Measurements from ENCODE around the gene ZNF705A. TPM values are rescaled to one million over a fixed set of nuclear protein-coding genes. Genes with fewer than 3 reads are reported as not detected.
A peak's percentile ranks its signal among the peaks of the same experiment; 100 is the strongest.
"Not testable (repeated sequence)": the region's sequence is repeated elsewhere in the genome, so short reads cannot be mapped to it uniquely, and the experiment has no call there.

The ZNF705A gene
- not detected in 2 replicates for total RNA-seq (2014; rRNA removed; shearing (Covaris generic))
- not detected in 2 replicates for polyA plus RNA-seq (2015; cell fraction: cytosol; rRNA removed)
- not detected in 2 replicates for polyA plus RNA-seq (2015; cell fraction: nucleus; rRNA removed)

DNA sequence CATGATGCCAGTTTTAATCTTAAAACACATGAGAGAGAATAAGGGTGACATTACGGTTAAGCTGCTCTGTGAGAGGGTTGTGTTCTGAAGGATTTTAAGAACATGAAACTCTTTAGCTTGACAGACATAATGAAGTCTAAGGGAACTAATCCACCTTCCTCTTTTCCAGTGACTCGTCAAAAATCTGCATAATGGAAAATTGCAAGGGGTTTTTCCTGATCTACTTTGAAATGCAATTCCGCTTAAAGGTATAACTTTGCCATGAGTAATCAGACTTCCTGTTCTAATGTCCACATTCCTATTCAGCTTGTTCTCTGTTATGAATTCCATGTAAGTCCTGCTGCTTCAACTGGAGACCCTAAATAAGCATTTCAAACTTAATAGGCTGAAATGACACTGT is at the start of gene ZNF705A:
TSS of gene ZNF705A (plus strand) at position 171 of the 400 bp plus-strand sequence. CDS start 15,611 bp downstream, outside the sequence.
- no peak for DNase-seq (ENCODE audit: low read depth, low spot score)
- in situ Hi-C loops (cut with HindIII; ENCODE audit: low pct_unique_long_range_greater_than_20kb, low sequenced_read_pairs): no loop called here

GRCh38 chr12:8108808-8109398 is 47.9 kb upstream of the ZNF705A start:
- in situ Hi-C loops (cut with HindIII; ENCODE audit: low pct_unique_long_range_greater_than_20kb, low sequenced_read_pairs): no loop called here
- DNase-seq (ENCODE audit: low read depth, low spot score): peak; percentile 82

GRCh38 chr12:8113117-8113516 is 43.7 kb upstream of the ZNF705A start:
- in situ Hi-C loops (cut with HindIII; ENCODE audit: low pct_unique_long_range_greater_than_20kb, low sequenced_read_pairs); DNase-seq (ENCODE audit: low read depth, low spot score): not testable (repeated sequence)

DNA sequence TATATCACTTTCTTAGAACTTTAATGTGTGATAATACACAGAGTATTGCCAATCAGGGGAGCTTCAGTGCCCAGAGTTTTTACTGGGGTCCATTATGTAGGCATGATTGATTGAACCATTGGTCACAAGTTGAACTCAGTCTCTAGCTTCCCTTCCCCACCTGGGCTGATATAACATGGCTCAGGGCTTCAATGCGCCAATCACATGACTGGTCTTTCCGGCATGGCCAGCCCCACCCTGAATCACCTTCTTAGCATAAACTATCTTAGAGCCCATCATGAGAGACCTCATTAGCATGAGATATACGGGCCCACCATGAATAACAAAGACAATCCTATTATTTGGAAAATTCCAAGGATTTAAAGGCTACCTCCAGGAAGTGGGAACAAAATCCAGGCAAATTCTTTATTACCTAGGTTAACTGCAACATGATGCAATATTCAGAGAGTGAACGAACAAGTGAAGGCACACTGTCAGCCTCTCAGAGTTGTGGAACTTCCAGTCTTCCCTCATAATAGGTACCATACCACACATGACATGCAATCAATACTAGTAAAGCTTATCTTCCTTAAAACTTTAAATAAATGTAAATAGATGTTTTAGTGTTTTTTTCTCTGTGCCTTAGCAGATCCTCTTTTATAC is 36.6 kb upstream of the ZNF705A start:
- in situ Hi-C loops (cut with HindIII; ENCODE audit: low pct_unique_long_range_greater_than_20kb, low sequenced_read_pairs): no loop called here
- no peak for DNase-seq (ENCODE audit: low read depth, low spot score)

DNA sequence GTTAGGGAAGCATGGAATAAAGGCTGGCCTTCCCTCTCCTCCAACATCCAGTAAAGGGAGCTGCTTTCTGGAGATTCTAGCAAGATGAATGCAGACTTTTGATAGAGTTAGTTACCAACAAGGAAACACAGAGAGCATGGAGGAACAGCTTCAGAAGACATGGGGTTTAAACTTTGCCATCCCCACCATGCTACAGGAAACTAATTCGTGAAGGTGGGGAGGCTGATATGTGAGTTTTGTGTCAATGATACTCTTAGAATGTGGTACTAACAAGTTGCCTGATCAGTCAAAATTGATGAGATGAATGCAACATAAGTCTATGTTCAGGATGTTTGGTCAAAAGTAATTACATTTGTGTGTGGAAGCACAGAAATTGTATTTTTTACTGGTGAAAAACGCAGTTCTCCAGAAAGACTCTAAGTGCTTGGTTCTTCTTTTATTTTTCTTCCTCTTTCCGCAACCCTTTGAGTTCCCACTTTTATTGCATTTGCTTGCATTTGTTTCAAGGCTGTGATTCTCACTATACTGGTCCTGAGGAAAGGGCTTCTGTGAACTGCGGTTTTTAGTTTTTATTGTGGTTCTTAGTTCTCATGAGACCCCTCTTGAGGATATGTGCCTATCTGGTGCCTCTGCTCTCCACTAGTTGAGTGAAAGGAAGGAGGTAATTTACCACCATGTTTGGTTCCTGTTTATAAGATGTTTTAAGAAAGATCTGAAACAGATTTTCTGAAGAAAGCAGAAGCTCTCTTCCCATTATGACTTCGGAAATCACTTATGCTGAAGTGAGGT is 33.5 kb upstream of the ZNF705A start, which contains the start of gene CLEC4A:
TSS of gene CLEC4A (plus strand) at position 494 of the 789 bp plus-strand sequence. CDS start at position 756, 262 bp downstream.
- no peak for DNase-seq (ENCODE audit: low read depth, low spot score)
- in situ Hi-C loops (cut with HindIII; ENCODE audit: low pct_unique_long_range_greater_than_20kb, low sequenced_read_pairs): no loop called here

- in situ Hi-C loops (cut with HindIII; ENCODE audit: low pct_unique_long_range_greater_than_20kb, low sequenced_read_pairs): no loop called here
- no peak for DNase-seq (ENCODE audit: low read depth, low spot score)
Observed at GRCh38 chr12:8127138-8127537, 29.7 kb upstream of the ZNF705A start.

DNA sequence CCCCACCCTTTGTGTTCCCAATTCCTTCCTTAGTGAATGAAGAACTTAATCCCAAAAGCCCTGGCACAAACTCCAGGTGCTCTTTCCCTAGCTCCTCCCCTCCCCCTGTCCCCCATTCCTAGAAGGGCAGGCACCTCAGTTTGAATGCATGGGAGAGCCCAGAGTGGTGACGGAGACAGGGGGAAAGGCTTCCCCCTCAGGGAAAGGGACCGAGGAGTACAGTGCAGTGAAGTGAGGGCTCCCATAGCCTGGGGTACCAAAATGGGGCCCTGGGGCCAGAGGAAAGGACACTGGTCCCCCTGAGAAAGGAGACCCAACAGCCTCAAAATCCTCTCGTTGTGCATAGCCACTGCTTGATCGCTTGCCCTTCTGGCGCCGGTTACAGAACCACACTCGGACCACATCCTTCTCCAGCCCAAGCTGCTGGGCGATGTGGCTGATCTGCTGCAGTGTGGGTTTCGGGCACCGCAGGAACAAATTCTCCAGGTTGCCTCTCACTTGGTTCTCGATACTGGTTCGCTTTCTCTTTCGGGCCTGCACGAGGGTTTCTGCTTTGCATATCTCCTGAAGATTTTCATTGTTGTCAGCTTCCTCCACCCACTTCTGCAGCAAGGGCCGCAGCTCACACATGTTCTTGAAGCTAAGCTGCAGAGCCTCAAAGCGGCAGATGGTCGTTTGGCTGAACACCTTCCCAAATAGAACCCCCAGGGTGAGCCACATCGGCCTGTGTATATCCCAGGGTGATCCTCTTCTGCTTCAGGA is 23.0 kb upstream of the ZNF705A start:
- in situ Hi-C loops (cut with HindIII; ENCODE audit: low pct_unique_long_range_greater_than_20kb, low sequenced_read_pairs): not testable (repeated sequence)

DNA sequence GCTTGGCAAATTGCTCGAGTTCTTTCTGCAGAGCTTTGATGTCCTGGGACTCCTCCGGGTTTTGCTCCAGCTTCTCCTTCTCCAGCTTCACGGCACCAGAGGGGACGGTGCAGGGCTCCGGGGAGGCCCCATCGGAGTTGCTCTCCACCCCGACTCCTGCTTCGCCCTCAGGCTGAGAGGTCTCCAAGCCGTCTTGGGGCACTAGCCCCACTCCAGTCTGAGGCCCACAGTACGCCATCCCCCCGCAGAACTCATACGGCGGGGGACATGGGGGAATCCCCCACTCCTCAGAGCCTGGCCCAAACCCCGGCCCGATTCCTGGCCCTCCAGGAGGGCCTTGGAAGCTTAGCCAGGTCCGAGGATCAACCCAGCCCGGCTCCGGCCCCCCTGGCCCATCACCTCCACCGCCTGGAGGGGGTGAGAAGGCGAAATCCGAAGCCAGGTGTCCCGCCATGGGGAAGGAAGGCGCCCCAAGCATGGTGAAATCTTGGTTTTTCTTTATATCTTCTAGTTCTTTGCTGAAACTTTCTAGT is 22.4 kb upstream of the ZNF705A start:
- DNase-seq (ENCODE audit: low read depth, low spot score); in situ Hi-C loops (cut with HindIII; ENCODE audit: low pct_unique_long_range_greater_than_20kb, low sequenced_read_pairs): not testable (repeated sequence)

More for the DNA sequence above, 23.0 kb upstream of the ZNF705A start:
- DNase-seq (ENCODE audit: low read depth, low spot score): not testable (repeated sequence)

- not testable (repeated sequence) for DNase-seq (ENCODE audit: low read depth, low spot score)
Observed at GRCh38 chr12:8141647-8142046, 15.2 kb upstream of the ZNF705A start.

GRCh38 chr12:8143261-8143660 is 13.6 kb upstream of the ZNF705A start:
- no peak for DNase-seq (ENCODE audit: low read depth, low spot score)
- in situ Hi-C loops (cut with HindIII; ENCODE audit: low pct_unique_long_range_greater_than_20kb, low sequenced_read_pairs): no loop called here

More at GRCh38 chr12:8141647-8142046, 15.2 kb upstream of the ZNF705A start:
- in situ Hi-C loops (cut with HindIII; ENCODE audit: low pct_unique_long_range_greater_than_20kb, low sequenced_read_pairs): not testable (repeated sequence)

DNA sequence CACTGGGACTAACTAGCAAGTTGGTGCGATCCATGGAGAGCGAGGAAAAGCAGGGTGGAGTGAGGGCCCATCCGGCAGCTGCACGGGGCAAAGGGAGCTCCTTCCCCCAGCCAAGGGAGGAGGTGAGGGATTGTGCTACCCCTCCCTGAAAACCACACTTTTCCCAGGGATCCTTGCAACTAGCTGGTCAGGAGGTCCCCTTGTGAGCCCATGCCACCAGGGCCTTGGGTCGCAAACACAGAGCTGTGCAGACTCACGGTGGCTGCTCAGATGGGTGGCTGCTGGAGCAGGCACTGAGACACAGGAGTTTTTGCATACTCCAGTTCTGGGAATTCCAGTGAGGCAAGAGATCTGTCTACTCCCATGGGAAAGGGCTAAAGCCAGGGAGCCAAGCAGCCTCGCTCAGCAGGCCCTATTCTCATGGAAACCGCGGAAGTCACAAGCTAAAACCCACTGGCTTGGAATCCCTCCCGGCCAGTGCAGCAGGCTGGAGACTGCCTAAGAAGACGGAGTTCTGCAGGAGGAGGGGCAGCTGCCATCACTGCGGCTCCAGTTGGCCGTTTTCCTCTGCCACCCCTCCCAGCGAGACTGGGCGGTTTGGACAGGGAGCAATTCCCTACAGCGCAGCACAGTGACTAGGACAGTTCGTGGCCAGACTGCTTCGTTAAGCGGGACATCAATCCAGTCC is 10.9 kb upstream of the ZNF705A start:
- in situ Hi-C loops (cut with HindIII; ENCODE audit: low pct_unique_long_range_greater_than_20kb, low sequenced_read_pairs): no loop called here

GRCh38 chr12:8146442-8146771 is 10.4 kb upstream of the ZNF705A start:
- DNase-seq (ENCODE audit: low read depth, low spot score): no peak
- in situ Hi-C loops (cut with HindIII; ENCODE audit: low pct_unique_long_range_greater_than_20kb, low sequenced_read_pairs): no loop called here

More for the DNA sequence above, 10.9 kb upstream of the ZNF705A start:
- peak; percentile 68 for DNase-seq (ENCODE audit: low read depth, low spot score)

DNA sequence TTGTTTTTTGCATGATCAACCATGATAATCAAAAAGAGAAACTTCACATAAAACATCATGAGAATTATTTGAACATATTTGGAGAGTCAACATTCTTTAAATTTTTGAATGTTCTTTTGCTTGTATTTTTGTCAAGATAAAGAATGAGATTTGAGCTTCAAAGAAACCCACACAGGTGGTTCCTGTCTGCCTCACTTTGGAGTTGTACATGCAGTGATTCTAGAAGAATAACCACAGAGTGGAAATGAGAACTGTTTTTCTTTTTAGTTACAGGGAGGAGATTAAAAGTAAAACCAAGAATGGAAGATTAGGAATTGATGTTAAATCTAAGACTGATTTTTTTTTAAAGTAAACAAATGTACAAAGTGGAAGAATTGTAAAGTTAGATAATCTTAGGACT is 2.3 kb upstream of the ZNF705A start:
- in situ Hi-C loops (cut with HindIII; ENCODE audit: low pct_unique_long_range_greater_than_20kb, low sequenced_read_pairs): no loop called here
- DNase-seq (ENCODE audit: low read depth, low spot score): no peak

DNA sequence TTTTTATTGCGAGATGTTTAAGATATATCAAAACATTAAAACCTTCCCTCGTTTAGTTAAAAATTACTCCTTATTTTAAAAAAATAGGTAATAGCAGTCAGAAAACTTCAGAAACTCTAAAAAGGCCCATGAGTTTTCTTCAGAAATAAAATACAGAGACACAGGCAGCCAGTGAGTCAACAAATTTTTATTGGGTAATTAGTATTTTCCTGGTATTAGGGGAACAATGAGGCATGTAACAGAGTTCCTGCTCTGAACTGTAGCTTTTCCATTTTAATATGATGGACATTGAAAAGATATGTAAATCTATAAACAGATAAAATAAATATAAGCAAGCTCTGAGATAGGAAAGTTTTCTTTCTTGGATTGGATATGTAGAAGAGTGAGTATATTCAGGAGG is 399 bp upstream of the ZNF705A start:
- no peak for DNase-seq (ENCODE audit: low read depth, low spot score)
- in situ Hi-C loops (cut with HindIII; ENCODE audit: low pct_unique_long_range_greater_than_20kb, low sequenced_read_pairs): no loop called here

DNA sequence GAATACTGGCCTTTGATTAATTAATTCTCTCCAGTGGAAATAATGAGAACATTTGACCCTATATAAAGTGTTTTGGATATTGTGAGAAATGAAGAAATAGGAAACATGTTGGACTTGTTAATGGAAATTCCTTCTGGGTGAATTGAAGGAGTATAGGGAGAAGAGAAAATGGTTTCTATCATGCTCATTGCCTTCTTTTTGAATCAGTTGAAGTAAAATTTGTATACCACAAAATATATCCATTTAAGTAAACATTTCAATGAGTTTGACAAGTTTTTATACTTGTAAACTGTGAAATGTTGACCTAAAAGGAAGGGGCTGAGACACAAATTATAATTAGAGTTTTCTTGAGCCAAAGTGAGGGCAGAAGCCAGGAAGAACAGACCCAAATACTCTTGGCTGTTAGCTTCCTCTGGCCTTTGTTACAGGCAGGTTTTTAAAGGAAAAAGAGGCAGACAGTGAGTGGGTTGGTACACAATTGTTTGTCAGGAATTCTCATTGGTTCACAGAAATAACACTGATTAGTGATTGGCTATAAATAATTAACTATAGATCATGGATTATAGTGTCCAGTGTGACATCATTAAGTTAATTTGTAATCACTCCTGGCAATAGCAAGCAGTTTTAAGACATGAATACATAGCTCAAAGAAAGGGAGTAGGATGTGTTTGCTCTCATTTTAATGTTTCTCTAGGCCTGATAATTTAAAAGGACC is 826 bp downstream of the ZNF705A start:
- in situ Hi-C loops (cut with HindIII; ENCODE audit: low pct_unique_long_range_greater_than_20kb, low sequenced_read_pairs): no loop called here
- no peak for DNase-seq (ENCODE audit: low read depth, low spot score)

DNA sequence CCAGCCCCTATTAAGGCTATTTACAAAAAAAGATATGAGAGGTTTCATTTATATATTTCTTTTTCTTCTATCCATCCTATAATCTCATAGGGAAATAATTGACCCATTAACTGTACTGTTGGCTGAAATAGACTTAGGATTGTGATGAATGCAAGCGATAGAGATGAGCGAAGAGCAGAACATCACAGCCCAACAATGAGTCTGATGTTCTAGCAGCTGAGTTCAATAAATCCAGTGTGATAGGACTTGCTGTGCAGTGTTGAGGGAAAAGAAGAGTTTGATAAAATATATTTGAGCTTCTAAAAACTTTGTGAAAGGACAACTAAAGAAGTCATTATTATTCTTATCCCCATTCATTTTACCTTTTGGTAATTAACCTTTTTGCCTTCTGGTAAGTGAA is 16.1 kb downstream of the ZNF705A start:
- in situ Hi-C loops (cut with HindIII; ENCODE audit: low pct_unique_long_range_greater_than_20kb, low sequenced_read_pairs): not testable (repeated sequence)

More for the DNA sequence above, 16.1 kb downstream of the ZNF705A start:
- DNase-seq (ENCODE audit: low read depth, low spot score): not testable (repeated sequence)
